HepG2 (cell line): ENCODE measurements around the gene BCAM. TPM values are rescaled to one million over a fixed set of nuclear protein-coding genes. Genes with fewer than 3 reads are reported as not detected.

ENCODE experiments used
- ATAC-seq: fragments of 200-7000 bp; cut with Tn5 transposase; 3 replicates; pipeline ENCODE4 v1.9.1; 2020; ENCODE audit warnings: mild to moderate bottlenecking, moderate library complexity
- BruUV-seq: library from RNA; stranded (reverse); fragments of 400-500 nt; replicated peaks from 2 replicates; lab custom pipeline; 2021; lab: Mats Ljungman, UMichigan
- CTCF ChIA-PET: fragments of 300-600 bp; formaldehyde crosslinking; extraction: SDS; loops from one replicate; lab custom pipeline; 2021; ENCODE audit warnings: low total read pairs, inconsistent platforms, low intra/inter-chr PET ratio; lab: Yijun Ruan, JAX
- POLR2A ChIA-PET: fragments of 350-600 bp; sonication (Branson Sonifier 250); formaldehyde crosslinking; loops from one replicate; lab custom pipeline; 2020; ENCODE audit warnings: antibody characterized with exemption, inconsistent platforms; lab: Yijun Ruan, JAX
- DNase-seq: peaks from one replicate; pipeline ENCODE4 v3.0.0-alpha.2; 2015; ENCODE audit warnings: low spot score
- FAIRE-seq: peaks from 3 replicates; lab custom pipeline; 2011; peaks lifted over from hg19 to GRCh38; lab: Jason Lieb, UNC
- H2AFZ ChIP-seq: one replicate; pipeline ENCODE4 v1.6.1; 2011; ENCODE audit warnings: low read length, inconsistent platforms
- H3K27ac ChIP-seq: fragments of 300-600 bp; 3 replicates; pipeline ENCODE4 v1.8.0; 2011; ENCODE audit warnings: mixed run types, mild to moderate bottlenecking, mixed read lengths, low read length, inconsistent platforms; ENCODE audit not compliant: insufficient read depth; ENCODE audit errors: extremely low read length
- H3K27me3 ChIP-seq, 2 experiments: fragments of 200-600 bp in 1 of 2; 2 replicates in 1 of 2; 3 replicates in 1 of 2; pipeline versions ENCODE4 v1.6.0 to v1.8.0; 2011; ENCODE audit warnings: low read length in 2 of 2, mild to moderate bottlenecking in 2 of 2, moderate library complexity in 2 of 2, inconsistent platforms in 1 of 2; ENCODE audit not compliant: insufficient read depth in 2 of 2, control insufficient read depth in 1 of 2
- H3K36me3 ChIP-seq, 2 experiments: fragments of 200-600 bp in 1 of 2; replicated peaks in 1 of 2; 2 replicates in 1 of 2; 3 replicates in 1 of 2; pipeline versions ENCODE4 v1.5.1 to v1.8.0; 2011; ENCODE audit warnings: low read length in 2 of 2, inconsistent platforms in 1 of 2; ENCODE audit not compliant: insufficient read depth in 2 of 2, control insufficient read depth in 1 of 2
- H3K4me1 ChIP-seq: 2 replicates; pipeline ENCODE4 v1.5.1; 2012; ENCODE audit warnings: low read length, inconsistent platforms; ENCODE audit not compliant: insufficient read depth
- H3K4me2 ChIP-seq: 2 replicates; pipeline ENCODE4 v1.6.0; 2011; ENCODE audit warnings: low read depth, low read length, inconsistent platforms
- H3K4me3 ChIP-seq, 3 experiments: fragments of 200-600 bp in 1 of 3; sonication (generic), shearing (Covaris generic) in 1 of 3; replicated peaks in 1 of 3; 2 replicates each; pipeline ENCODE4 v1.5.1; 2011 to 2016; ENCODE audit warnings: low read length in 3 of 3, inconsistent platforms in 2 of 3, low read depth in 2 of 3, mild to moderate bottlenecking in 2 of 3, control low read depth in 1 of 3, mixed read lengths in 1 of 3; ENCODE audit not compliant: insufficient read depth in 1 of 3
- H3K79me2 ChIP-seq: one replicate; pipeline ENCODE4 v1.6.1; 2011; ENCODE audit warnings: low read length, inconsistent platforms; ENCODE audit not compliant: insufficient read depth
- H3K9ac ChIP-seq: 2 replicates; pipeline ENCODE4 v1.6.0; 2011; ENCODE audit warnings: mild to moderate bottlenecking, low read depth, low read length, inconsistent platforms; ENCODE audit not compliant: insufficient read depth
- H3K9me3 ChIP-seq: 2 replicates; pipeline ENCODE4 v1.5.1; 2012; ENCODE audit warnings: mild to moderate bottlenecking, low read length
- H4K20me1 ChIP-seq: 2 replicates; pipeline ENCODE4 v1.6.0; 2011; ENCODE audit warnings: inconsistent platforms, mild to moderate bottlenecking, low read length, moderate library complexity; ENCODE audit not compliant: insufficient read depth
- ARID2 ChIP-seq: sonication (generic); formaldehyde crosslinking; IDR thresholded peaks from 2 replicates; pipeline ENCODE4 v1.8.1; 2022; ENCODE audit warnings: mild to moderate bottlenecking, missing genetic modification reagents, borderline replicate concordance
- ISL2 ChIP-seq: sonication (generic); formaldehyde crosslinking; IDR thresholded peaks from 2 replicates; pipeline ENCODE4 v1.5.0; 2020; ENCODE audit warnings: missing genetic modification reagents
- NFE2L1 ChIP-seq: sonication (generic); formaldehyde crosslinking; IDR thresholded peaks from 2 replicates; pipeline ENCODE4 v1.4.0; 2020; ENCODE audit warnings: missing genetic modification reagents, mild to moderate bottlenecking, borderline replicate concordance
- NONO ChIP-seq, 2 experiments: fragments of 450-650 bp in 1 of 2; sonication (generic) in 1 of 2; formaldehyde crosslinking in 1 of 2; IDR thresholded peaks in 1 of 2; conservative IDR thresholded peaks in 1 of 2; 2 replicates each; pipeline versions ENCODE4 v1.6.1 to v1.8.0; 2017 to 2022; ENCODE audit warnings: mild to moderate bottlenecking in 1 of 2, missing genetic modification reagents in 1 of 2, moderate library complexity in 1 of 2
- NRL ChIP-seq: sonication (generic); formaldehyde crosslinking; IDR thresholded peaks from 2 replicates; pipeline ENCODE4 v1.5.0; 2020; ENCODE audit warnings: missing genetic modification reagents, mild to moderate bottlenecking, moderate library complexity, borderline replicate concordance
- SRY ChIP-seq: sonication (generic); formaldehyde crosslinking; IDR thresholded peaks from 2 replicates; pipeline ENCODE4 v1.8.0; 2022; ENCODE audit warnings: mild to moderate bottlenecking, missing genetic modification reagents
- ZFP37 ChIP-seq: sonication (generic); formaldehyde crosslinking; IDR thresholded peaks from 2 replicates; pipeline ENCODE4 v1.4.0; 2020; ENCODE audit warnings: missing genetic modification reagents, borderline replicate concordance
- ZNF225 ChIP-seq: sonication (generic); formaldehyde crosslinking; IDR thresholded peaks from 2 replicates; pipeline ENCODE4 v1.4.0; 2020; ENCODE audit warnings: mild to moderate bottlenecking, missing genetic modification reagents
- ZNF383 ChIP-seq: sonication (generic); formaldehyde crosslinking; IDR thresholded peaks from 2 replicates; pipeline ENCODE4 v1.4.0; 2020; ENCODE audit warnings: missing genetic modification reagents, mild to moderate bottlenecking, borderline replicate concordance
- ZNF563 ChIP-seq: sonication (generic); formaldehyde crosslinking; IDR thresholded peaks from 2 replicates; pipeline ENCODE4 v1.8.0; 2022; ENCODE audit warnings: mild to moderate bottlenecking, moderate library complexity, missing genetic modification reagents
- ZNF598 ChIP-seq: sonication (generic); formaldehyde crosslinking; IDR thresholded peaks from 2 replicates; pipeline ENCODE4 v1.5.1; 2020; ENCODE audit warnings: mild to moderate bottlenecking, missing genetic modification reagents, borderline replicate concordance
- WGBS: methylation state at CpG from one replicate; pipeline ENCODE4 v1.1.6; 2017; ENCODE audit warnings: low lambda C conversion rate; 5-methylcytosine and 5-hydroxymethylcytosine counted together
- in situ Hi-C: cut with HindIII; loops from 2 replicates; pipeline ENCODE4 v1.10.0; 2017; ENCODE audit warnings: low pct_unique_long_range_greater_than_20kb; ENCODE audit not compliant: extremely low pct_ligation_motif_present
- intact Hi-C: fragments of 100-400 bp; cut with micrococcal nuclease; formaldehyde crosslinking; loops from one replicate; pipeline ENCODE4 v1.10.0; 2022; ENCODE audit not compliant: unreplicated experiment
- polyA plus RNA-seq, 8 experiments: library from polyadenylated mRNA; depleted of rRNA in 3 of 8; stranded (reverse) in 7 of 8; unstranded in 1 of 8; fragments of >200 nt; fragmentation: Illumina TruSeq in 4 of 8; extraction: Trizol in 4 of 8; gene quantifications; 2 replicates each; pipeline versions ENCODE4 v1.2.1 to v1.2.3, GENCODE V29; 2011 to 2016; ENCODE audit warnings: low read depth in 4 of 8, missing spikeins in 1 of 8, mixed read lengths in 1 of 8; ENCODE audit not compliant: insufficient read depth in 1 of 8
- total RNA-seq, 5 experiments: library from RNA; depleted of rRNA; stranded (reverse); fragments of >200 nt; fragmentation: Illumina TruSeq; extraction: Trizol; gene quantifications; 2 replicates each; pipeline ENCODE4 v1.2.3, GENCODE V29; 2016; ENCODE audit warnings: low read depth in 1 of 5
- TF ChIP-seq, protein P1 (sequence below): sonication (generic); formaldehyde crosslinking; IDR thresholded peaks from 2 replicates; pipeline ENCODE4 v1.4.0; 2020; ENCODE audit warnings: missing genetic modification reagents
- TF ChIP-seq, protein P2 (sequence below): sonication (generic); formaldehyde crosslinking; IDR thresholded peaks from 2 replicates; pipeline ENCODE4 v1.4.0; 2020; ENCODE audit warnings: missing genetic modification reagents, borderline replicate concordance
- TF ChIP-seq, protein P3 (sequence below): IDR thresholded peaks from 2 replicates; pipeline ENCODE4 v1.6.1; 2012; ENCODE audit warnings: low read length, improper control_type of control experiment

Gene BCAM
- total and polyA plus RNA-seq, 2 of the 13 experiments (the other 11 are each of a cell fraction or from before 2014, with no cell fraction given), result 51.2 to 62.7 TPM

DNA sequence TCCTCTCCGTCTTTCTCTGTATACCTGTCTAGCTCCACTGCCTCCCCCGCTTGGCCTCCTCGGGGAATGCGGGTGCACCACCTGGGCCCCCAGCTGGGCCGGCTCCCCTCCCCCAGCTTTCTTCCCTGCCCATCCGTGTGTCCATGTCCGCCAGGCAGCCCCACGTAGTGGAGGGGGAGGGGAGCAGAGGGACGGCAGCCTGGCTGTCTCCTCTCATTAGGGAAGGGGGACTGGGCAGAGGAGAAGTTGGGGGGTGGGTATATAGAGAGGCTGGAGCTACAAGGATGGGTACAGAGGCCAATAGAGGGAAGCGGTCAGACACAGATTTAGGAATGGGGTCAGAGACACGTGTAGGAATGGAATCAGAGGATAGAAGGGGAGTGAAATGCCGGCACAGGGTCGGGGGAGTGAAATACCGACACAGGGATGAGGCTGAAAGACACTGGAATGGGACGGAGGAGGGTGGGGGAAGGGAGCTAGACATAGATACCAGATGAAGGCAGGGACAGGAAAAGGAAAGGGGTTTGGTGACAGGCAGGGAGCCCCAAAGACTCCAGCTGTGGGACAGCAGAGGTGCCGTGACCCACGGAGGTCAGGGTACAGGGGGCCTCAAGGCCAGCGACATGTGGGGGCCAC lies 40.0 kb downstream of the BCAM start:
- intact Hi-C loops (loop anchor here (10.0 kb wide), 1 partner anchor 106 kb away; the partner anchor contains the start of gene CLPTM1), in situ Hi-C loops (loop anchor here (5.0 to 10.0 kb wide), 2 partner anchors 54 to 162 kb away; no protein-coding TSS in a partner anchor)
- H3K4me3 ChIP-seq, result peak overlapping the region; percentile 76 to 95 (median 84); a peak in 5 of 6 replicates
- H3K4me2 ChIP-seq, result peak overlapping the region; percentile 95
- peaks cover 46% of the 10 kb centered on the region for H3K4me1 ChIP-seq
- no peaks in the 10 kb centered on the region; a peak in 1 of 5 replicates for H3K27me3 ChIP-seq
- ATAC-seq (no peak), DNase-seq (no peak), FAIRE-seq (no peak)
- 33% methylated on average over 18 of the region's 18 CpGs for WGBS
- H3K27ac ChIP-seq, result peak overlapping the region; percentile 95
- H3K36me3 ChIP-seq, result peaks cover 3 to 10% of the 10 kb centered on the region in 2 experiments; a peak in 3 of 5 replicates
- H4K20me1 ChIP-seq, result peaks cover 41% of the 10 kb centered on the region
- ChIA-PET POLR2A (interaction anchor here (1.1 to 3.1 kb wide), 4 partner anchors 9 to 41 kb away, joined by 3 to 9 read pairs (median 5); partner anchors contain the start of gene TOMM40), CTCF (no interaction called here)
- no TSS peak for BruUV-seq
- H3K9ac ChIP-seq, result peak overlapping the region; percentile 100
- H3K9me3 ChIP-seq, result no peaks in the 10 kb centered on the region
- H3K79me2 ChIP-seq, result peaks cover 72% of the 10 kb centered on the region
- H2AFZ ChIP-seq, result no peak overlapping the region
- TF ChIP-seq ISL2 (no peak), ZNF563 (CRISPR knock-in tag) (no peak), ARID2 (CRISPR knock-in tag) (no peak), NONO (IDR thresholded peaks at IDR 0.05) (no peak), NONO (CRISPR knock-in tag; conservative IDR thresholded peaks at IDR 0.05) (no peak), NFE2L1 (CRISPR knock-in tag) (no peak), SRY (CRISPR knock-in tag) (no peak), ZNF225 (CRISPR knock-in tag) (0 out of 2 replicates have a peak, but pooled peaks have one; percentile 52), ZNF598 (CRISPR knock-in tag) (no peak), ZFP37 (CRISPR knock-in tag) (no peak), ZNF383 (no peak), NRL (CRISPR knock-in tag) (no peak)
- TF ChIP-seq, protein P1, sequence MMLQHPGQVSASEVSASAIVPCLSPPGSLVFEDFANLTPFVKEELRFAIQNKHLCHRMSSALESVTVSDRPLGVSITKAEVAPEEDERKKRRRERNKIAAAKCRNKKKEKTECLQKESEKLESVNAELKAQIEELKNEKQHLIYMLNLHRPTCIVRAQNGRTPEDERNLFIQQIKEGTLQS, result no peak
- TF ChIP-seq, protein P2, sequence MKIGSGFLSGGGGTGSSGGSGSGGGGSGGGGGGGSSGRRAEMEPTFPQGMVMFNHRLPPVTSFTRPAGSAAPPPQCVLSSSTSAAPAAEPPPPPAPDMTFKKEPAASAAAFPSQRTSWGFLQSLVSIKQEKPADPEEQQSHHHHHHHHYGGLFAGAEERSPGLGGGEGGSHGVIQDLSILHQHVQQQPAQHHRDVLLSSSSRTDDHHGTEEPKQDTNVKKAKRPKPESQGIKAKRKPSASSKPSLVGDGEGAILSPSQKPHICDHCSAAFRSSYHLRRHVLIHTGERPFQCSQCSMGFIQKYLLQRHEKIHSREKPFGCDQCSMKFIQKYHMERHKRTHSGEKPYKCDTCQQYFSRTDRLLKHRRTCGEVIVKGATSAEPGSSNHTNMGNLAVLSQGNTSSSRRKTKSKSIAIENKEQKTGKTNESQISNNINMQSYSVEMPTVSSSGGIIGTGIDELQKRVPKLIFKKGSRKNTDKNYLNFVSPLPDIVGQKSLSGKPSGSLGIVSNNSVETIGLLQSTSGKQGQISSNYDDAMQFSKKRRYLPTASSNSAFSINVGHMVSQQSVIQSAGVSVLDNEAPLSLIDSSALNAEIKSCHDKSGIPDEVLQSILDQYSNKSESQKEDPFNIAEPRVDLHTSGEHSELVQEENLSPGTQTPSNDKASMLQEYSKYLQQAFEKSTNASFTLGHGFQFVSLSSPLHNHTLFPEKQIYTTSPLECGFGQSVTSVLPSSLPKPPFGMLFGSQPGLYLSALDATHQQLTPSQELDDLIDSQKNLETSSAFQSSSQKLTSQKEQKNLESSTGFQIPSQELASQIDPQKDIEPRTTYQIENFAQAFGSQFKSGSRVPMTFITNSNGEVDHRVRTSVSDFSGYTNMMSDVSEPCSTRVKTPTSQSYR (CRISPR knock-in tag), result peak; percentile 57; the same call in 1 of the 2 replicates
- TF ChIP-seq, protein P3, sequence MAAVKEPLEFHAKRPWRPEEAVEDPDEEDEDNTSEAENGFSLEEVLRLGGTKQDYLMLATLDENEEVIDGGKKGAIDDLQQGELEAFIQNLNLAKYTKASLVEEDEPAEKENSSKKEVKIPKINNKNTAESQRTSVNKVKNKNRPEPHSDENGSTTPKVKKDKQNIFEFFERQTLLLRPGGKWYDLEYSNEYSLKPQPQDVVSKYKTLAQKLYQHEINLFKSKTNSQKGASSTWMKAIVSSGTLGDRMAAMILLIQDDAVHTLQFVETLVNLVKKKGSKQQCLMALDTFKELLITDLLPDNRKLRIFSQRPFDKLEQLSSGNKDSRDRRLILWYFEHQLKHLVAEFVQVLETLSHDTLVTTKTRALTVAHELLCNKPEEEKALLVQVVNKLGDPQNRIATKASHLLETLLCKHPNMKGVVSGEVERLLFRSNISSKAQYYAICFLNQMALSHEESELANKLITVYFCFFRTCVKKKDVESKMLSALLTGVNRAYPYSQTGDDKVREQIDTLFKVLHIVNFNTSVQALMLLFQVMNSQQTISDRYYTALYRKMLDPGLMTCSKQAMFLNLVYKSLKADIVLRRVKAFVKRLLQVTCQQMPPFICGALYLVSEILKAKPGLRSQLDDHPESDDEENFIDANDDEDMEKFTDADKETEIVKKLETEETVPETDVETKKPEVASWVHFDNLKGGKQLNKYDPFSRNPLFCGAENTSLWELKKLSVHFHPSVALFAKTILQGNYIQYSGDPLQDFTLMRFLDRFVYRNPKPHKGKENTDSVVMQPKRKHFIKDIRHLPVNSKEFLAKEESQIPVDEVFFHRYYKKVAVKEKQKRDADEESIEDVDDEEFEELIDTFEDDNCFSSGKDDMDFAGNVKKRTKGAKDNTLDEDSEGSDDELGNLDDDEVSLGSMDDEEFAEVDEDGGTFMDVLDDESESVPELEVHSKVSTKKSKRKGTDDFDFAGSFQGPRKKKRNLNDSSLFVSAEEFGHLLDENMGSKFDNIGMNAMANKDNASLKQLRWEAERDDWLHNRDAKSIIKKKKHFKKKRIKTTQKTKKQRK, result no peak
